H1 (cell line): ENCODE results near the gene NUP133. TPM values are rescaled to one million over a fixed set of nuclear protein-coding genes. Genes with fewer than 3 reads are reported as not detected.
"Not testable (repeated sequence)": the region's sequence is repeated elsewhere in the genome, so short reads cannot be mapped to it uniquely, and the experiment has no call there.

ENCODE experiments used
- CTCF ChIA-PET: fragments of 300-600 bp; sonication (Branson Sonifier 250); formaldehyde crosslinking; loops from one replicate; lab custom pipeline; 2021; ENCODE audit not compliant: partially characterized antibody; lab: Charles Lee
- POLR2A ChIA-PET: fragments of 300-600 bp; sonication (Branson Sonifier 250); formaldehyde crosslinking; loops from one replicate; lab custom pipeline; 2021; ENCODE audit warnings: inconsistent platforms; ENCODE audit not compliant: partially characterized antibody; lab: Charles Lee
- DNase-seq, 2 experiments: peaks; one replicate each; pipeline versions ENCODE4 v3.0.0 to v3.0.0-alpha.2; 2010 to 2022; ENCODE audit warnings: low spot score in 2 of 2, low read depth in 1 of 2, mixed read lengths in 1 of 2
- FAIRE-seq: peaks from 2 replicates; lab custom pipeline; 2011; peaks lifted over from hg19 to GRCh38; lab: Jason Lieb, UNC
- H2AFZ ChIP-seq: 2 replicates; pipeline ENCODE4 v1.8.1; 2012; ENCODE audit warnings: low read length, inconsistent platforms
- H2AK5ac ChIP-seq: 2 replicates; pipeline ENCODE4 v1.6.1; 2013; ENCODE audit warnings: low read depth, low read length
- H2BK120ac ChIP-seq: replicated peaks from 2 replicates; pipeline ENCODE3; 2013; ENCODE audit warnings: low read depth, low read length, inconsistent platforms
- H2BK12ac ChIP-seq: 2 replicates; pipeline ENCODE4 v1.6.1; 2013; ENCODE audit warnings: low read depth, low read length
- H2BK15ac ChIP-seq: 2 replicates; pipeline ENCODE4 v1.6.1; 2013; ENCODE audit warnings: low read length
- H2BK20ac ChIP-seq: 2 replicates; pipeline ENCODE4 v1.6.1; 2013; ENCODE audit warnings: low read length
- H2BK5ac ChIP-seq: 2 replicates; pipeline ENCODE4 v1.6.1; 2013; ENCODE audit warnings: low read depth, low read length
- H3K14ac ChIP-seq: 2 replicates; pipeline ENCODE4 v1.6.1; 2013; ENCODE audit warnings: inconsistent platforms; ENCODE audit not compliant: insufficient read length
- H3K18ac ChIP-seq: 2 replicates; pipeline ENCODE4 v1.6.1; 2013; ENCODE audit warnings: low read length; ENCODE audit errors: extremely low read depth
- H3K23ac ChIP-seq: 2 replicates; pipeline ENCODE4 v1.6.1; 2013; ENCODE audit warnings: inconsistent platforms; ENCODE audit not compliant: insufficient read length
- H3K23me2 ChIP-seq: 2 replicates; pipeline ENCODE4 v1.6.1; 2013; ENCODE audit warnings: low read depth, low read length
- H3K27ac ChIP-seq: 2 replicates; pipeline ENCODE4 v1.6.1; 2011; ENCODE audit warnings: low read depth, low read length, inconsistent platforms
- H3K27me3 ChIP-seq, 4 experiments: replicated peaks in 1 of 4; 1 replicate in 1 of 4; 2 replicates in 3 of 4; pipeline versions ENCODE4 v1.6.1 to v1.8.1; 2011 to 2013; ENCODE audit warnings: low read length in 3 of 4, mild to moderate bottlenecking in 3 of 4, inconsistent platforms in 2 of 4, mixed read lengths in 2 of 4, moderate library complexity in 1 of 4; ENCODE audit not compliant: control insufficient read depth in 3 of 4, insufficient read depth in 3 of 4; ENCODE audit errors: extremely low read depth in 1 of 4
- H3K36me3 ChIP-seq, 4 experiments: 2 replicates each; pipeline versions ENCODE4 v1.6.1 to v1.8.1; 2011 to 2013; ENCODE audit warnings: mild to moderate bottlenecking in 4 of 4, low read length in 3 of 4, moderate library complexity in 2 of 4, control low read depth in 1 of 4, inconsistent platforms in 1 of 4; ENCODE audit not compliant: insufficient read depth in 4 of 4, control insufficient read depth in 2 of 4
- H3K4ac ChIP-seq: replicated peaks from 2 replicates; pipeline ENCODE3; 2013; ENCODE audit warnings: low read length, low read depth, mixed read lengths, inconsistent platforms; ENCODE audit not compliant: insufficient read length
- H3K4me1 ChIP-seq, 4 experiments: replicated peaks in 1 of 4; 1 replicate in 1 of 4; 2 replicates in 3 of 4; pipeline versions ENCODE4 v1.6.1 to v1.8.1; 2011 to 2013; ENCODE audit warnings: low read length in 3 of 4, inconsistent platforms in 2 of 4, mixed read lengths in 1 of 4; ENCODE audit not compliant: insufficient read depth in 4 of 4, control insufficient read depth in 3 of 4
- H3K4me2 ChIP-seq, 2 experiments: 2 replicates each; pipeline versions ENCODE4 v1.6.1 to v1.8.1; 2011 to 2013; ENCODE audit warnings: low read depth in 2 of 2, low read length in 2 of 2, control low read depth in 1 of 2, inconsistent platforms in 1 of 2, mild to moderate bottlenecking in 1 of 2; ENCODE audit not compliant: insufficient read depth in 1 of 2
- H3K4me3 ChIP-seq, 4 experiments: fragments of 200-600, 300-600 bp in 1 of 4; sonication (generic), shearing (Covaris generic), sonication (Bioruptor Twin) in 1 of 4; 2 replicates each; pipeline versions ENCODE4 v1.5.1 to v1.8.1; 2011 to 2016; ENCODE audit warnings: low read length in 4 of 4, low read depth in 3 of 4, control low read depth in 2 of 4, inconsistent platforms in 2 of 4, mild to moderate bottlenecking in 2 of 4, mixed read lengths in 1 of 4, moderate library complexity in 1 of 4; ENCODE audit not compliant: insufficient read depth in 2 of 4; ENCODE audit errors: extremely low read depth in 1 of 4
- H3K56ac ChIP-seq: replicated peaks from 2 replicates; pipeline ENCODE3; 2013; ENCODE audit warnings: low read depth, mild to moderate bottlenecking, mixed read lengths, low read length, inconsistent platforms; ENCODE audit not compliant: insufficient read length
- H3K79me1 ChIP-seq: 2 replicates; pipeline ENCODE4 v1.6.1; 2013; ENCODE audit warnings: low read depth, low read length, control low read depth
- H3K79me2 ChIP-seq, 2 experiments: 2 replicates each; pipeline versions ENCODE4 v1.6.1 to v1.8.1; 2012 to 2013; ENCODE audit warnings: low read length in 2 of 2, mild to moderate bottlenecking in 2 of 2, inconsistent platforms in 1 of 2; ENCODE audit not compliant: insufficient read depth in 2 of 2, control insufficient read depth in 1 of 2
- H3K9ac ChIP-seq, 4 experiments: replicated peaks in 1 of 4; 1 replicate in 1 of 4; 2 replicates in 3 of 4; pipeline versions ENCODE4 v1.6.1 to v1.8.1; 2011 to 2013; ENCODE audit warnings: low read depth in 3 of 4, low read length in 3 of 4, control low read depth in 2 of 4, mild to moderate bottlenecking in 2 of 4, moderate library complexity in 2 of 4, inconsistent platforms in 1 of 4; ENCODE audit errors: extremely low read depth in 1 of 4
- H3K9me3 ChIP-seq, 2 experiments: 2 replicates each; pipeline versions ENCODE4 v1.6.1 to v1.8.1; 2012 to 2013; ENCODE audit warnings: mild to moderate bottlenecking in 2 of 2, moderate library complexity in 2 of 2, control low read depth in 1 of 2, inconsistent platforms in 1 of 2, low read depth in 1 of 2, low read length in 1 of 2, mixed read lengths in 1 of 2; ENCODE audit not compliant: insufficient read depth in 2 of 2
- H4K20me1 ChIP-seq, 2 experiments: replicated peaks in 1 of 2; 2 replicates each; pipeline versions ENCODE3 to v1.8.1; 2011 to 2013; ENCODE audit warnings: inconsistent platforms in 2 of 2, low read length in 2 of 2, mild to moderate bottlenecking in 1 of 2; ENCODE audit not compliant: insufficient read depth in 2 of 2, control insufficient read depth in 1 of 2
- H4K5ac ChIP-seq: 2 replicates; pipeline ENCODE4 v1.6.1; 2013; ENCODE audit warnings: low read length, low read depth, mixed read lengths, inconsistent platforms; ENCODE audit not compliant: insufficient read length
- H4K8ac ChIP-seq: 2 replicates; pipeline ENCODE4 v1.8.0; 2013; ENCODE audit warnings: mild to moderate bottlenecking, moderate library complexity, low read length, inconsistent platforms; ENCODE audit not compliant: insufficient read depth; ENCODE audit errors: extremely low read depth
- H4K91ac ChIP-seq: replicated peaks from 2 replicates; pipeline ENCODE3; 2013; ENCODE audit warnings: low read length, mixed read lengths, inconsistent platforms; ENCODE audit not compliant: insufficient read length
- WGBS, 2 experiments: shearing (Covaris generic) in 1 of 2; methylation state at CpG; one replicate each; pipeline versions ENCODE4 v1.1.6 to v1.1.7; 2013 to 2015; ENCODE audit warnings: low lambda C conversion rate in 2 of 2, mixed read lengths in 2 of 2, inconsistent platforms in 1 of 2, low coverage in 1 of 2, missing lambda C conversion rate in 1 of 2; ENCODE audit not compliant: insufficient replicate concordance in 2 of 2, insufficient coverage in 1 of 2, insufficient read length in 1 of 2; ENCODE audit errors: extremely low coverage in 1 of 2, missing lambda C conversion rate in 1 of 2; 5-methylcytosine and 5-hydroxymethylcytosine counted together
- polyA plus RNA-seq, 7 experiments: library from polyadenylated mRNA; depleted of rRNA in 3 of 7; stranded (reverse) in 5 of 7; unstranded in 2 of 7; fragments of >200 nt in 5 of 7; fragments of 200-250 nt in 2 of 7; gene quantifications; 1 replicate in 5 of 7; 2 replicates in 1 of 7; 4 replicates in 1 of 7; pipeline versions ENCODE4 v1.2.1 to v1.2.3, GENCODE V29; 2011 to 2013; ENCODE audit warnings: missing spikeins in 2 of 7, mixed read lengths in 2 of 7
- total RNA-seq: library from RNA; stranded (reverse); fragmentation: NEBNext Ultra II Directional; extraction: Animal tissue kit (Norgen Biotek cat#: 25700); gene quantifications from 2 replicates; pipeline ENCODE4 v1.2.1, GENCODE V29; 2021

NUP133 gene
- total and polyA plus RNA-seq, 2 of the 8 experiments (the other 6 are each of a cell fraction or from before 2014, with no cell fraction given), result 20.6 to 72.1 TPM

DNA sequence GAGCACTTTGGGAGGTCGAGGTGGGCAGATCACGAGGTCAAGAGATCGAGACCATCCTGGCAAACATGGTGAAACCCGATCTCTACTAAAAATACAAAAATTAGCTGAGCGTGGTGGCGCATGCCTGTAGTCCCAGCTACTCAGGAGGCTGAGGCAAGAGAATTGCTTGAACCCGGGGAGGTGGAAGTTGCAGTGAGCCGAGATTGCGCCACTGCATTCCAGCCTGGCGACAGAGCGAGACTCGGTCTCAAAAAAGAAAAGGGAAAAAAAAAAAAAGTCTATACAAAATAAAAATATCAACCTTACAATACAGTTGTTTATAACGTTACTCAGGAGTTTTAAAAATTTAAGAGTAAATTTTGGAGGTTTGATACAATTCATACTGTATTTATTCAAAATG is 32.3 kb downstream of the NUP133 start:
- not testable (repeated sequence) for DNase-seq, H2AFZ ChIP-seq, H3K79me1 ChIP-seq, H4K20me1 ChIP-seq, H2BK120ac ChIP-seq, H3K18ac ChIP-seq, H2BK12ac ChIP-seq, H3K9ac ChIP-seq, H4K5ac ChIP-seq, H3K23ac ChIP-seq, H2BK15ac ChIP-seq, H3K4me2 ChIP-seq, FAIRE-seq, H4K91ac ChIP-seq, H3K27me3 ChIP-seq, H3K4me1 ChIP-seq, H2AK5ac ChIP-seq, H4K8ac ChIP-seq, H3K79me2 ChIP-seq, H3K4ac ChIP-seq, H3K9me3 ChIP-seq, H2BK5ac ChIP-seq, H3K14ac ChIP-seq, H3K23me2 ChIP-seq, H3K56ac ChIP-seq, H3K27ac ChIP-seq, H3K4me3 ChIP-seq, H2BK20ac ChIP-seq
- 93% methylated on average over 12 of the region's 13 CpGs; no CpG with 5 or more reads in 1 of the 2 experiments for WGBS, 2 experiments
- H3K36me3 ChIP-seq, result peaks cover 0 to 46% (median 18%) of the 10 kb centered on the region in 4 experiments; a peak in 5 of 8 replicates
- CTCF ChIA-PET, result interaction anchor here (0.6 to 1.1 kb wide), 4 partner anchors 8 to 380 kb away, joined by 3 read pairs; no protein-coding TSS in a partner anchor
- POLR2A ChIA-PET, result interaction anchor here (1.1 to 1.5 kb wide), 2 partner anchors 21 to 33 kb away, joined by 3 to 5 read pairs; partner anchors contain the start of gene NUP133
